ENCODE measurements around the gene CAVIN2. TPM values are rescaled to one million over a fixed set of nuclear protein-coding genes. Genes with fewer than 3 reads are reported as not detected.

Gene CAVIN2
- total and polyA plus RNA-seq, 9 of the 15 experiments (the other 6 are each of a cell fraction or from before 2014, with no cell fraction given): 20.6 to 92.4 (median 69.0) TPM

- intact Hi-C loops (cut with micrococcal nuclease): loop anchor here (2.0 to 10.0 kb wide), 4 partner anchors 31 to 157 kb away; no protein-coding TSS in a partner anchor
- H3K9ac ChIP-seq (ENCODE audit: insufficient read depth in 1 of 2, low read depth in 2 of 2, low read length in 2 of 2): no peak overlapping the region; a peak in 1 of 4 replicates
- 33% methylated on average over 1 of the region's 1 CpG for WGBS (ENCODE audit: insufficient coverage, low coverage, missing lambda C conversion rate)
Measured at GRCh38 chr2:191867507-191867847, 20.6 kb upstream of the CAVIN2 start.

More at GRCh38 chr2:191867507-191867847, 20.6 kb upstream of the CAVIN2 start:
- TF ChIP-seq SUPT5H (IDR thresholded peaks at IDR 0.05) (no peak), BHLHE40 (IDR thresholded peaks at IDR 0.05; ENCODE audit: low read length) (no peak), NR2C2 (CRISPR knock-in tag; IDR thresholded peaks at IDR 0.05) (no peak), NR2C2 (tag; IDR thresholded peaks at IDR 0.05) (no peak; the same call in 1 of the 2 replicates), HSF4 (CRISPR knock-in tag; IDR thresholded peaks at IDR 0.05; ENCODE audit: borderline replicate concordance) (no peak), ZKSCAN8 (CRISPR knock-in tag; IDR thresholded peaks at IDR 0.05) (no peak), ZNF41 (CRISPR knock-in tag; conservative IDR thresholded peaks at IDR 0.05) (no peak), THRAP3 (IDR thresholded peaks at IDR 0.05; ENCODE audit: borderline replicate concordance) (no peak), PURB (CRISPR knock-in tag; IDR thresholded peaks at IDR 0.05; ENCODE audit: low read depth) (no peak), DEAF1 (CRISPR knock-in tag; IDR thresholded peaks at IDR 0.05) (no peak), ZNF766 (CRISPR knock-in tag; conservative IDR thresholded peaks at IDR 0.05) (no peak), ZFP36 (IDR thresholded peaks at IDR 0.05; ENCODE audit: low read depth, low read length, partially characterized antibody) (no peak), U2AF2 (optimal IDR thresholded peaks at IDR 0.05; ENCODE audit: low read depth, low read length) (no peak), KLF6 (CRISPR knock-in tag; IDR thresholded peaks at IDR 0.05; ENCODE audit: borderline replicate concordance) (no peak), MECOM (CRISPR knock-in tag; IDR thresholded peaks at IDR 0.05) (no peak)
- H3K9me3 ChIP-seq (replicated peaks; ENCODE audit: control insufficient read depth, insufficient read depth, low read depth, low read length): no peaks in the 10 kb centered on the region
- H3K4me2 ChIP-seq (ENCODE audit: insufficient read depth, low read length): peak overlapping the region; percentile 43; the same call in 1 of the 2 replicates
- FAIRE-seq: no peak
- peaks cover 28% of the 10 kb centered on the region; the same call in 1 of the 3 replicates for H3K79me2 ChIP-seq (ENCODE audit: control insufficient read depth, insufficient read depth, low read length)
- H2AFZ ChIP-seq (ENCODE audit: low read depth, low read length): peak overlapping the region; percentile 82
- CTCF ChIA-PET (ENCODE audit: low intra/inter-chr PET ratio): no interaction called here
- no peaks in the 10 kb centered on the region for H3K9me1 ChIP-seq (ENCODE audit: control insufficient read depth, insufficient read depth, low read length)
- in situ Hi-C loops (cut with MboI): no loop called here
- peaks cover 11% of the 10 kb centered on the region; the same call in 2 of the 3 replicates for H3K36me3 ChIP-seq (ENCODE audit: control insufficient read depth, insufficient read depth, low read length)
- no peaks in the 10 kb centered on the region for H4K20me1 ChIP-seq (replicated peaks; ENCODE audit: control insufficient read depth, insufficient read depth, low read length)
- H3K27ac ChIP-seq (ENCODE audit: extremely low read depth, low read depth, low read length): peak overlapping the region; percentile 77; the same call in 2 of the 3 replicates
- no peaks in the 10 kb centered on the region for H3K27me3 ChIP-seq (ENCODE audit: control insufficient read depth in 2 of 2, insufficient read depth in 2 of 2, low read length in 2 of 2)
- no peak for DNase-seq (ENCODE audit: extremely low read depth in 1 of 4, low spot score in 3 of 4)
- no peak for ATAC-seq
- POLR2A ChIA-PET: no interaction called here
- peaks cover 5 to 33% of the 10 kb centered on the region in 2 experiments; a peak in 3 of 5 replicates for H3K4me1 ChIP-seq (replicated peaks in 1 of 2; ENCODE audit: control insufficient read depth in 2 of 2, insufficient read depth in 2 of 2, low read length in 2 of 2)
- no peak overlapping the region for H3K4me3 ChIP-seq
- BruUV-seq (replicated peaks): no TSS peak

All from K562 (cell line).